Nasal cavity respiratory epithelium epithelial cell of viscerocranial mucosa (primary cell): ENCODE measurements around the gene RABGEF1. TPM values are rescaled to one million over a fixed set of nuclear protein-coding genes. Genes with fewer than 3 reads are reported as not detected.

Experiments used
- total RNA-seq: library from RNA; depleted of rRNA; stranded (reverse); fragments of >200 nt; gene quantifications from 2 replicates; pipeline ENCODE4 v1.2.3, GENCODE V29; 2014

Gene RABGEF1
- total RNA-seq = 41.0 and 41.9 TPM in 2 replicates

DNA sequence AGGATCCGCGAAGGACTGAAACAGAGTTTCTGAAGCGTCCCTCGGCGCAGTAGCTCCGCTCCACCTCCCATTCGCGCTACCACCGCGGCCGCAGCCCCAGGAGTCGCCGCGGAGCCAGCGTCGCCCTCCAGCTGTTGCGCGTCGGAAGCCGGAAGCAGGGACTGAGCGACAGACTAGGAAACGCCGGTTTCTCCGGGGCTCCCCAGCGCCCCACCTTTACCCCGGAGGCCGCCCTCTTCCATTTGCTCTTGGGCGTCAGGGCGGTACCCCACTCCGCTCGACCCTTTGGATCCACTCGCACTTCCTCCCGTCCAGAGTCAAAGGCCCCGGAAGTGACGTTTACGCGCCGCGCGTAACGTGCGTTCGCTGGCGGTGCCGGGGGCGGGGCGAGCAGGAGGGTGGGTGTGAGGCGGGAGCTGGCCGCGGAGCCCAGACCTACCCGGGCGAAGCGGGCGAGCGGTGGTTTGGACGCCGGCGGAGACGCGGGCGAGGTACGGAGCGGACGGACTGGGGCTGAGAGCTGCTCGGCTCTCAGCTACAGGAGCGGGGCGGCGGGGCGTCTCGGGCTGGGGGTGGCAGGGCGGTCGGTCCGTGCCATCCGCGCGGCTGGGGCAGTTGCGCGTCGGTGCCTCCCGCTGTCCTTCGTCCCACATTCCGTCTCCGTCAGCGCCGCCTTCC, at the start of gene RABGEF1:
TSS of gene RABGEF1 (plus strand) at position 432 of the 678 bp plus-strand sequence. CDS start 31,167 bp downstream, outside the sequence.

Other genes with a start within 250 kb of the RABGEF1 start
- gene KCTD7, start 111.9 kb upstream of the RABGEF1 start, total RNA-seq = 3.4 and 4.1 TPM in 2 replicates
- gene TMEM248, start 180.5 kb downstream of the RABGEF1 start, total RNA-seq = 52.6 and 90.3 TPM in 2 replicates